ENCODE results near the gene CYP4V2.
"Not testable (repeated sequence)": the region's sequence is repeated elsewhere in the genome, so short reads cannot be mapped to it uniquely, and the experiment has no call there.

The CYP4V2 gene

DNA sequence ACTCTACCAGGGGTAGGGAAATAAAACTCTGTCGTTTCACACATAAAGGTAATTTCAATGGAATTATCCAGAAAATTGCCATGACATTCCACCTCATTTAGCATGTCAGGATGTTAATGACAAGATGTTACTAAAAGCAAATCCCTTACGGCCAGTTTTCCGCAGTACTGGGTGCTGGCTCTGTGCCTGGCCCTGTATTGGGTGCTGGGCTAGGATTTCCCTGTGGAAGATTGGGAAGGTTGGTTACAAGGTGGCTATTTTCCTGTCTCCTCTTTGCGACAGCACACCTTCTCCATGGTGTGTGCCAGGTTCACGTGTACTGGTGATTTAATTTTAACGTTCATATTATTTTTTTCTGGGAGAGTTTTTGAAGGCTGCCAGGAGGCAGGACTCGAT, 49.1 kb downstream of the CYP4V2 start:
- Histone ChIP-seq H3K9me3 (ENCODE audit: control insufficient read depth, low read length) (no peaks in the 10 kb centered on the region), H3K4me3 (ENCODE audit: low read length) (no peak overlapping the region), H3K4me1 (ENCODE audit: control insufficient read depth, insufficient read depth, low read length) (no peaks in the 10 kb centered on the region), H3K9ac (ENCODE audit: low read length) (no peak overlapping the region), H3K27me3 (replicated peaks; ENCODE audit: control insufficient read depth, insufficient read depth, low read length) (no peaks in the 10 kb centered on the region), H3K36me3 (ENCODE audit: control insufficient read depth, insufficient read depth, low read length, severe bottlenecking) (no peaks in the 10 kb centered on the region)
- DNase-seq (ENCODE audit: low read depth) = no peak

DNA sequence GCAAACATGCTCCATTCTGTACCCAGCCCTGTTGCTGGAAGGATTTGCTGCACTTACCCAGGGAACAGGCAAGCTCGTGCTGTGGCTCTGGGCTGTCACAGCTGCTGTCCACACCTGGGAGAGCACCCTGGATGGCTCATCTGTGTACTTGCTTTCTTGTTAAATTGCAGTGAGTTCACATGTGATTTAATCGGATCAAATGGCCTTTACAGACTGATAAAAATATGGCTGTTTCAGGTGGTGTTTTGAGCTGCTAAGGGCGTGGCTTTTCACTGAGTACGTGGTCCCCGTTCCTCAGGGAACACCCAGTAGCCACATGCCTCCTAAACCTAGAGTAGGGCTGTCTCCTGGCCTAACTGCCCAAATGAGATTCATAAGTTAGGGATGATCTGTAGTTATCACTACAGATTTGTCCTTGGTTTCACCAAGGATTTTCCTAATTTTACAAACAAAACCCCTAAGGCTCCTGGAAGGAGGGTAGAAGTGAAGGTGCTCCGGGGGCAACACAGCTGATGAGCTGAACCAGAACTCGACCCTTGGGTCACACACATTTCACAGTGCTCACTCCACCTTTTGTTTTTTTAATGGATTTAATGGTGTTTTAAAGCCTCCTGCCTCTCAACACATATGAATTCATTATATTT, 49.6 kb downstream of the CYP4V2 start:
- Histone ChIP-seq H3K27me3 (replicated peaks; ENCODE audit: control insufficient read depth, insufficient read depth, low read length) (no peaks in the 10 kb centered on the region), H3K9me3 (ENCODE audit: control insufficient read depth, low read length) (no peaks in the 10 kb centered on the region), H3K4me1 (ENCODE audit: control insufficient read depth, insufficient read depth, low read length) (no peaks in the 10 kb centered on the region), H3K36me3 (ENCODE audit: control insufficient read depth, insufficient read depth, low read length, severe bottlenecking) (no peaks in the 10 kb centered on the region), H3K9ac (ENCODE audit: low read length) (no peak overlapping the region), H3K4me3 (ENCODE audit: low read length) (no peak overlapping the region)
- no peak for DNase-seq (ENCODE audit: low read depth)

DNA sequence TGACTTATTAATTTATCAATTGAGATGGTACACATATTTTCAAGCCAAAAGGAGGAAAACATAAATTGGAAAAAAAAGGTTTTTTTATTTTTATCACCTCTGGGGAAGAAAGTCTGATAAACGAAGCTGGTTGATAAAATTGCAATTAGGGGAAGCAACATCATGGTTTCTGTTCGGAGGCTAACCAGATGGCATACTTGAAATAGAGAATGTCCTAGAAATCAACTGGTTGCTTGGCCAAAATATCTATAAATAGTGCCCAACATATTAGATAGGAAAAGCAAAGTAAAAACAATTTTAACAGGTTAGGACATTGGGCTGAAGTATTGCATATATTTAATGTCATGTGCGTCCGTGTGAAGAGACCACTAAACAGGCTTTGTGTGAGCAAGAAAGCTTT, 50.2 kb downstream of the CYP4V2 start:
- no peak for DNase-seq (ENCODE audit: low read depth)
- H3K9me3 ChIP-seq (ENCODE audit: control insufficient read depth, low read length) = no peaks in the 10 kb centered on the region
- H3K27me3 ChIP-seq (replicated peaks; ENCODE audit: control insufficient read depth, insufficient read depth, low read length) = no peaks in the 10 kb centered on the region
- no peaks in the 10 kb centered on the region for H3K4me1 ChIP-seq (ENCODE audit: control insufficient read depth, insufficient read depth, low read length)
- H3K9ac ChIP-seq (ENCODE audit: low read length) = no peak overlapping the region
- no peaks in the 10 kb centered on the region for H3K36me3 ChIP-seq (ENCODE audit: control insufficient read depth, insufficient read depth, low read length, severe bottlenecking)
- H3K4me3 ChIP-seq (ENCODE audit: low read length) = no peak overlapping the region

DNA sequence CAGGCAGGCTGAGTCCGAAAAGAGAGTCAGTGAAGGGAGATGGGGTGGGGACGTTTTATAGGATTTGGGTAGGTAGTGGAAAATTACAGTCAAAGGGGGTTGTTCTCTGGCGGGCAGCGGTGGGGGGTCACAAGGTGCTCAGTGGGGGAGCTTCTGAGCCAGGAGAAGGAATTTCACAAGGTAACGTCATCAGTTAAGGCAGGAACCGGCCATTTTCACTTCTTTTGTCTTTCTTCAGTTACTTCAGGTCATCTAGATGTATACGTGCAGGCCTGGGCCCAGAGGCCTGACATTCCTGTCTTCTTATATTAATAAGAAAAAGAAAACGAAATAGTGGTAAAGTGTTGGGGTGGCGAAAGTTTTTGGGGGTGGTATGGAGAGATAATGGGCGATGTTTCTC, 50.7 kb downstream of the CYP4V2 start:
- H3K27me3 ChIP-seq (replicated peaks; ENCODE audit: control insufficient read depth, insufficient read depth, low read length); H3K4me3 ChIP-seq (ENCODE audit: low read length); DNase-seq (ENCODE audit: low read depth); H3K4me1 ChIP-seq (ENCODE audit: control insufficient read depth, insufficient read depth, low read length); H3K9me3 ChIP-seq (ENCODE audit: control insufficient read depth, low read length); H3K36me3 ChIP-seq (ENCODE audit: control insufficient read depth, insufficient read depth, low read length, severe bottlenecking); H3K9ac ChIP-seq (ENCODE audit: low read length): not testable (repeated sequence)

DNA sequence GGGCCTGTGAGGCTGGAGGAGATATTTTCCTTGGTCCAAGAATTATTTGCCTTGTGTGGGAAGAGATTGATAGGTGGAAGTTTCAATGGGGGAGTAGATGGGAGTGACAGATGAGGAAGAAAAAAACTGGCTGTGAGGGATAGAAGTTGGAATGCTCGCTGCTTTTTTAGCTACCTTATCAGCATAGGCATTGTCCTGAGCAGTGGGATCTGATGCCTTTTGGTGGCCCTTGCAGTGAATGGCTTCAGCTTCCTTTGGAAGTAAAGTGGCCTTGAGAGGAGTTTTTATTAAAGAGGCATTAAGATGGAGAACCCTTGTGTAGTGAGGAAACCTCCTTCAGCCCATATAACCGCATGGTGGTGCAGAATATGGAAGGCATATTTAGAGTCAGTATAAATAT, 52.0 kb downstream of the CYP4V2 start:
- Histone ChIP-seq H3K9ac (ENCODE audit: low read length) (no peak overlapping the region), H3K4me1 (ENCODE audit: control insufficient read depth, insufficient read depth, low read length) (no peaks in the 10 kb centered on the region), H3K9me3 (ENCODE audit: control insufficient read depth, low read length) (no peaks in the 10 kb centered on the region), H3K4me3 (ENCODE audit: low read length) (no peak overlapping the region), H3K36me3 (ENCODE audit: control insufficient read depth, insufficient read depth, low read length, severe bottlenecking) (no peaks in the 10 kb centered on the region), H3K27me3 (replicated peaks; ENCODE audit: control insufficient read depth, insufficient read depth, low read length) (no peaks in the 10 kb centered on the region)
- no peak for DNase-seq (ENCODE audit: low read depth)

DNA sequence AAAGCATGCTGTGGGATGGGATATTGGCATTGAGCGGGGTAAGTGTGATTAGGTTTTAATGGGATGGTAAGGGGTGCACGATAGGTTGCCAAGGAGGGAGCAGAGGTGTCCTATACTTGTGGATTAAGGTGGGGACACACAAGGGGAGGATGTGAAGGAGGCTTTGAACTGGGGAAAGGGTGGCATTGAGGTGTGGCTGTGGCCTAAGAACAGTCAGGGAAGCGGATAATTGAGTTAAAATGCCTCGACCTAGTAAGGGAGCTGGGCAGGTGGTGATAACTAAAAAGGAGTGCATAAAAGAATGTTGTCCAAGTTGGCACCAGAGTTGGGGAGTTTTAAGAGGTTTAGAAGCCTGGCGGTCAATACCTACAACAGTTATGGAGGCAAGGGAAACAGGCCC, 53.5 kb downstream of the CYP4V2 start:
- no peak overlapping the region for H3K4me3 ChIP-seq (ENCODE audit: low read length)
- H3K9ac ChIP-seq (ENCODE audit: low read length) = no peak overlapping the region
- H3K27me3 ChIP-seq (replicated peaks; ENCODE audit: control insufficient read depth, insufficient read depth, low read length) = no peaks in the 10 kb centered on the region
- no peaks in the 10 kb centered on the region for H3K36me3 ChIP-seq (ENCODE audit: control insufficient read depth, insufficient read depth, low read length, severe bottlenecking)
- H3K4me1 ChIP-seq (ENCODE audit: control insufficient read depth, insufficient read depth, low read length) = no peaks in the 10 kb centered on the region
- DNase-seq (ENCODE audit: low read depth) = no peak
- no peaks in the 10 kb centered on the region for H3K9me3 ChIP-seq (ENCODE audit: control insufficient read depth, low read length)

DNA sequence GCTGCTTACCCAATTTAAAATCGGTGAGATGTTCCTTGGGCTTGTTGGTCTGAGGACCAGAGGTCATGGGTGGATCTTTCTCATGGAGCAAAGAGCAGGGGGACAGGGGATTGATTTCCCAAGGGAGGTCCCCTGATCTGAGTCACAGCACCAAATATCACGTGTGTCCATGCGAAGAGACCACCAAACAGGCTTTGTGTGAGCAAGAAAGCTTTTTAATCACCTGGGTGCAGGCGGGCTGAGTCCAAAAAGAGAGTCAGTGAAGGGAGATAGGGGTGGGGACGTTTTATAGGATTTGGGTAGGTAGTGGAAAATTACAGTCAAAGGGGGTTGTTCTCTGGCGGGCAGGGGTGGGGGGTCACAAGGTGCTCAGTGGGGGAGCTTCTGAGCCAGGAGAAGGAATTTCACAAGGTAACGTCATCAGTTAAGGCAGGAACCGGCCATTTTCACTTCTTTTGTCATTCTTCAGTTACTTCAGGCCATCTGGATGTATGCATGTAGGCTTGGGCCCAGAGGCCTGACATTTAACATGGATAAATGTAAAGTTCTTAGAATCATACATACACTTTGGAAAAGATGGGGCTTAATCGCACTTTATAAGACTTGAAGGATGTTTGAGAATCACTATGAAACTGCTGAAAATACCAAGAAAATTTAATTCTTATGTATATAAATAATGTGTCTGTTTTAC, 55.8 kb downstream of the CYP4V2 start:
- not testable (repeated sequence) for H3K36me3 ChIP-seq (ENCODE audit: control insufficient read depth, insufficient read depth, low read length, severe bottlenecking); H3K4me3 ChIP-seq (ENCODE audit: low read length); DNase-seq (ENCODE audit: low read depth); H3K9me3 ChIP-seq (ENCODE audit: control insufficient read depth, low read length); H3K4me1 ChIP-seq (ENCODE audit: control insufficient read depth, insufficient read depth, low read length); H3K27me3 ChIP-seq (replicated peaks; ENCODE audit: control insufficient read depth, insufficient read depth, low read length); H3K9ac ChIP-seq (ENCODE audit: low read length)

DNA sequence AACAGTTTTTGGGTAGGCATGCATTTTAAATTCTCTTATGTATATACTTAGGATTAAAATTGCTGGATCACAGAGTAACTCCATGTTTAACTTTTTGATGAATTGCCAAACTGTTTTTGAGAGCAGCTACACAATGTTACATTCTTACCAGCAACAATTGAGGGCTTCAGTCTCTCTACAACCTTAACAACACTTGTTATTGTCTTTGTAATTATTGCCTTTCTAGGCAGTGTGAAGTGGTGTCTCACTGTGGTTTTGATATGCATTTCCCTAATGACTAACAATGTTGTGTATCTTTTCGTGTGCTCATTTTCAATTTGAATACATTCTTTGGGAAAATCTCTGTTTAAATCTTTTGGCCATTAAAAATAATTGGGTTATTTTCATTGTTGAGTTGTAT, 57.3 kb downstream of the CYP4V2 start:
- no peaks in the 10 kb centered on the region for H3K9me3 ChIP-seq (ENCODE audit: control insufficient read depth, low read length)
- H3K36me3 ChIP-seq (ENCODE audit: control insufficient read depth, insufficient read depth, low read length, severe bottlenecking) = no peaks in the 10 kb centered on the region
- no peaks in the 10 kb centered on the region for H3K4me1 ChIP-seq (ENCODE audit: control insufficient read depth, insufficient read depth, low read length)
- H3K9ac ChIP-seq (ENCODE audit: low read length) = no peak overlapping the region
- DNase-seq (ENCODE audit: low read depth) = no peak
- H3K27me3 ChIP-seq (replicated peaks; ENCODE audit: control insufficient read depth, insufficient read depth, low read length) = no peaks in the 10 kb centered on the region
- H3K4me3 ChIP-seq (ENCODE audit: low read length) = no peak overlapping the region

DNA sequence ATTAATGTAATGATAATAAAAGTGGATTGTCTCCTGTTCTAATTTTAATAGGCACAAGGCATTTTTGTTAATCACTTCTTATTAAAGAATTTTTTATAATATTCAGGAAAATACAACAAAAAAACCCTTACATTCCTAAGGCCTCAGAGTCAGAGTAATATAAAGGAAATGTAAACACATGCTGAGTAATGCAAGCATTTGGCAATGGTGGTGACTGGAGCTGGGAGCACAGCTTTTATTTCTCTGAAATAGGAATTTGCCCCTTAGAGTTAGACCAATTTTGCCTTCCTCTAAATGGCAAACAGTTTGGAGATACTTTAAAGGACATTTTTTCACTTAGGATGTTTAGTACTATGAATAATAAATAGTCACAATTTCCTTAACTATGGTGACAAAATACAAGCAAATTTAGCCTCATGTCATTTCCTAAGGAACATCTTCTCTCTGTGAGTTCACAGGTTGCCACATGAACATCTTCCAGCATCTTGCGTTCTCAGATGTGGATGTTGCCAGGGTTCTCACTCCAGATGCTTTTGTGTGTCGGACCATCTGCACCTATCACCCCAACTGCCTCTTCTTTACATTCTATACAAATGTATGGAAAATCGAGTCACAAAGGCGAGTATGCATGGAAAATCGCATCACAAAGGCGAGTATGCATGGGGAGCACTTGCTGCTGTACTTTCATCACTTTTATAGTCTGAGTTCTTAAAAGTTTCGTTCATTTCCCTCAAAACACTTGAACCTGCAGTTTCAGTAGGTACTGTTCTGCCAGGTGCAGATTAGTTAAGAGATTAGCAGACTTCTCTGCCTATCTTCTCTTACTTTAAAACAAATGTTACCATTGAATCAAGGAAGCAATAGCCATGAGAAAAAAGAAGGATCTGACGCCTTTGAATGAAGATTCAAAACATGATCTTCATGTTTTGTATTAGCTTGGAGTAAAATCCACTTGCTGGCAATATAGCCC, 58.7 kb downstream of the CYP4V2 start:
- no peak overlapping the region for H3K4me3 ChIP-seq (ENCODE audit: low read length)
- H3K27me3 ChIP-seq (replicated peaks; ENCODE audit: control insufficient read depth, insufficient read depth, low read length) = no peaks in the 10 kb centered on the region
- no peaks in the 10 kb centered on the region for H3K4me1 ChIP-seq (ENCODE audit: control insufficient read depth, insufficient read depth, low read length)
- H3K9ac ChIP-seq (ENCODE audit: low read length) = no peak overlapping the region
- no peaks in the 10 kb centered on the region for H3K36me3 ChIP-seq (ENCODE audit: control insufficient read depth, insufficient read depth, low read length, severe bottlenecking)
- peak; percentile 69 for DNase-seq (ENCODE audit: low read depth)
- H3K9me3 ChIP-seq (ENCODE audit: control insufficient read depth, low read length) = no peaks in the 10 kb centered on the region

DNA sequence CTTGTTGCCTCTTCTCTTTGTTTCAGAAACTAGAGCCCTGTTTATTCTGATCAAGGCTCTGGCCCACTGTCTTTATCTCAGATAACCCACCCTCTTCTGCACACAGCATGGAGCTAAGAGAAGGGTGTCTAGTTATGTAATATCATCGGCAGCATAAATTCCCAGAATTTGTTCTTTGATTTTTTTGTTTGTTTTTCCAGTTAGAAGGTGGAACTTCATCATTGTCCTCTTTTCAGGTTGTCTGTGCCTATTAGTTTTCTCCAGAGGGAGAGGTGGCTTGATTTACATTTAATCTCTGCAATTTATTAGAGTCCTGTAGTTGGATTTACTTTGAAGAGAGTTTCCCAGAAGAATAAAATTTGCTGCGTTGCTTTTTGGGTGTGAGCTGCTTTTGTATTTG, 59.4 kb downstream of the CYP4V2 start:
- no peak overlapping the region for H3K4me3 ChIP-seq (ENCODE audit: low read length)
- H3K9ac ChIP-seq (ENCODE audit: low read length) = no peak overlapping the region
- no peaks in the 10 kb centered on the region for H3K4me1 ChIP-seq (ENCODE audit: control insufficient read depth, insufficient read depth, low read length)
- no peak for DNase-seq (ENCODE audit: low read depth)
- no peaks in the 10 kb centered on the region for H3K36me3 ChIP-seq (ENCODE audit: control insufficient read depth, insufficient read depth, low read length, severe bottlenecking)
- H3K27me3 ChIP-seq (replicated peaks; ENCODE audit: control insufficient read depth, insufficient read depth, low read length) = no peaks in the 10 kb centered on the region
- H3K9me3 ChIP-seq (ENCODE audit: control insufficient read depth, low read length) = no peaks in the 10 kb centered on the region

DNA sequence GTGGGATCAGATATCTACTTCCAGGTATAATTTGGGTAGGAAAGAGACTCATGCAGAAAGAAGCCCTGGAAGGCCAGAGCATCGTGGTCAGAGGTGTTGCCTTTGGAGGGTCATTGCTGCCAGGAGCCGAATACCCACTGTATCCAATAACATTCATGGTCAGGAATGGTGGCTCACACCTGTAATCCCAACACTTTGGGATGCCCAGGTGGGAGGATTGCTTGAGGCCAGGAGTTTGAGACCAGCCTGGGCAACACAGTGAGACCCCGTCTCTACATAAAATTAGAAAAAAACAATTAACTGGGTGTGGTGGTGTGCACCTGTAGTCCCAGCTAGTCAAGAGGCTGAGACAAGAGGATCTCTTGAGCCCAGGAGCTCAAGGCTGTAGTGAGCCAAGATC, 63.8 kb downstream of the CYP4V2 start:
- DNase-seq (ENCODE audit: low read depth) = no peak
- peaks cover 4% of the 10 kb centered on the region for H3K4me1 ChIP-seq (ENCODE audit: control insufficient read depth, insufficient read depth, low read length)
- no peaks in the 10 kb centered on the region for H3K36me3 ChIP-seq (ENCODE audit: control insufficient read depth, insufficient read depth, low read length, severe bottlenecking)
- H3K9me3 ChIP-seq (ENCODE audit: control insufficient read depth, low read length) = no peaks in the 10 kb centered on the region
- no peaks in the 10 kb centered on the region for H3K27me3 ChIP-seq (replicated peaks; ENCODE audit: control insufficient read depth, insufficient read depth, low read length)
- no peak overlapping the region for H3K9ac ChIP-seq (ENCODE audit: low read length)
- no peak overlapping the region for H3K4me3 ChIP-seq (ENCODE audit: low read length)
